Liver (tissue), 9 donors: ENCODE results near the gene LEMD3. TPM values are rescaled to one million over a fixed set of nuclear protein-coding genes. Genes with fewer than 3 reads are reported as not detected.

ENCODE experiments used
- DNase-seq: peaks from one replicate; pipeline ENCODE4 v3.0.0-alpha.2; 2017; ENCODE audit warnings: low spot score
- H3K27ac ChIP-seq, 2 donors: one replicate each; pipeline ENCODE4 v1.7.0; 2013; ENCODE audit warnings: inconsistent platforms in 2 of 2, low read length in 2 of 2, control low read depth in 1 of 2, low read depth in 1 of 2, mild to moderate bottlenecking in 1 of 2
- H3K27me3 ChIP-seq, 4 donors: one replicate each; pipeline versions ENCODE4 v1.6.1 to v1.7.0; 2013; ENCODE audit warnings: low read length in 3 of 4, inconsistent platforms in 1 of 4, mild to moderate bottlenecking in 1 of 4, moderate library complexity in 1 of 4; ENCODE audit not compliant: control insufficient read depth in 4 of 4, insufficient read depth in 4 of 4
- H3K36me3 ChIP-seq, 4 donors: one replicate each; pipeline versions ENCODE4 v1.6.1 to v1.7.0; 2013; ENCODE audit warnings: low read length in 3 of 4, mild to moderate bottlenecking in 3 of 4, low read depth in 1 of 4, moderate library complexity in 1 of 4; ENCODE audit not compliant: control insufficient read depth in 4 of 4, insufficient read depth in 3 of 4
- H3K4me1 ChIP-seq, 4 donors: one replicate each; pipeline versions ENCODE4 v1.6.1 to v1.7.0; 2013; ENCODE audit warnings: low read length in 3 of 4, mild to moderate bottlenecking in 3 of 4, moderate library complexity in 1 of 4; ENCODE audit not compliant: control insufficient read depth in 4 of 4, insufficient read depth in 4 of 4
- H3K4me3 ChIP-seq, 3 donors: one replicate each; pipeline versions ENCODE4 v1.6.1 to v1.7.0; 2013; ENCODE audit warnings: low read length in 3 of 3, control low read depth in 1 of 3, low read depth in 1 of 3, mild to moderate bottlenecking in 1 of 3
- H3K9ac ChIP-seq, 2 donors: one replicate each; pipeline ENCODE4 v1.7.0; 2013; ENCODE audit warnings: low read length in 2 of 2, mild to moderate bottlenecking in 2 of 2, moderate library complexity in 2 of 2, control low read depth in 1 of 2, low read depth in 1 of 2
- H3K9me3 ChIP-seq, 4 donors: one replicate each; pipeline versions ENCODE4 v1.6.1 to v1.7.0; 2013; ENCODE audit warnings: low read length in 3 of 4; ENCODE audit not compliant: control insufficient read depth in 4 of 4
- EGR1 ChIP-seq, 2 donors: IDR thresholded peaks; 2 replicates each; pipeline ENCODE4 v1.6.1; 2016 to 2018; ENCODE audit warnings: antibody characterized with exemption in 2 of 2, low read depth in 2 of 2
- FOXA1 ChIP-seq: IDR thresholded peaks from 2 replicates; pipeline ENCODE4 v1.6.1; 2016; ENCODE audit warnings: antibody characterized with exemption
- FOXA2 ChIP-seq: IDR thresholded peaks from 2 replicates; pipeline ENCODE4 v1.6.1; 2016; ENCODE audit warnings: antibody characterized with exemption
- GABPA ChIP-seq, 2 donors: IDR thresholded peaks in 1 of 2; conservative IDR thresholded peaks in 1 of 2; 2 replicates each; pipeline ENCODE4 v1.6.1; 2016; ENCODE audit warnings: antibody characterized with exemption in 2 of 2, mild to moderate bottlenecking in 1 of 2, moderate library complexity in 1 of 2
- HNF4A ChIP-seq, 2 donors: conservative IDR thresholded peaks; 2 replicates each; pipeline ENCODE4 v1.6.1; 2016; ENCODE audit warnings: antibody characterized with exemption in 2 of 2, mild to moderate bottlenecking in 2 of 2
- HNF4G ChIP-seq: IDR thresholded peaks from 2 replicates; pipeline ENCODE4 v1.6.1; 2016; ENCODE audit warnings: antibody characterized with exemption
- JUND ChIP-seq, 2 donors: IDR thresholded peaks; 2 replicates each; pipeline ENCODE4 v1.6.1; 2016; ENCODE audit warnings: antibody characterized with exemption in 2 of 2
- NR2F2 ChIP-seq: IDR thresholded peaks from 2 replicates; pipeline ENCODE4 v1.6.1; 2016; ENCODE audit warnings: antibody characterized with exemption
- RXRA ChIP-seq, 2 donors: IDR thresholded peaks; 2 replicates each; pipeline ENCODE4 v1.6.1; 2017 to 2018; ENCODE audit warnings: antibody characterized with exemption in 2 of 2, mild to moderate bottlenecking in 1 of 2
- SP1 ChIP-seq: IDR thresholded peaks from 2 replicates; pipeline ENCODE4 v1.6.1; 2018; ENCODE audit warnings: antibody characterized with exemption, mild to moderate bottlenecking
- YY1 ChIP-seq: IDR thresholded peaks from 2 replicates; pipeline ENCODE4 v1.6.1; 2016; ENCODE audit warnings: antibody characterized with exemption, mild to moderate bottlenecking
- WGBS: extraction: QIAGEN DNeasy Blood & Tissue Kit; methylation state at CpG from one replicate; pipeline ENCODE4 v1.1.7; 2013; 5-methylcytosine and 5-hydroxymethylcytosine counted together
- polyA plus RNA-seq, 2 donors: library from polyadenylated mRNA; stranded (reverse) in 1 of 2; unstranded in 1 of 2; fragments of 200-250 nt in 1 of 2; fragments of >200 nt in 1 of 2; fragmentation: Nextera tagmentation in 1 of 2; extraction: Ambion mirVana in 1 of 2; gene quantifications; one replicate each; pipeline versions ENCODE4 v1.2.1 to v1.2.3, GENCODE V29; 2013 to 2015
- total RNA-seq, 2 donors: library from RNA; depleted of rRNA; stranded (reverse); fragments of >200 nt; gene quantifications; one replicate each; pipeline ENCODE4 v1.2.3, GENCODE V29; 2014
- TF ChIP-seq, protein P1 (sequence below): IDR thresholded peaks from 2 replicates; pipeline ENCODE4 v1.6.1; 2016; ENCODE audit warnings: antibody characterized with exemption
- TF ChIP-seq, protein P2 (sequence below): fragments of 150-350 bp; IDR thresholded peaks from 2 replicates; pipeline ENCODE4 v1.5.1; 2017; ENCODE audit warnings: improper control_type of control experiment, low read depth, low read length; ENCODE audit not compliant: missing input control
- TF ChIP-seq, protein P3 (sequence below): IDR thresholded peaks from 2 replicates; pipeline ENCODE4 v1.6.1; 2016; ENCODE audit warnings: antibody characterized with exemption
- TF ChIP-seq, protein P4 (sequence below): IDR thresholded peaks from 2 replicates; pipeline ENCODE4 v1.6.1; 2016; ENCODE audit warnings: antibody characterized with exemption
- TF ChIP-seq, protein P5 (sequence below): IDR thresholded peaks from 2 replicates; pipeline ENCODE4 v1.6.1; 2016; ENCODE audit warnings: antibody characterized with exemption, mild to moderate bottlenecking
- donor health status: healthy.
- donor health status: healthy.
- donor health status: healthy.
- donor health status: healthy.
- donor health status: healthy.

The LEMD3 gene
- total and polyA plus RNA-seq, 4 donors = 3.5 to 19.5 (median 11.3) TPM

DNA sequence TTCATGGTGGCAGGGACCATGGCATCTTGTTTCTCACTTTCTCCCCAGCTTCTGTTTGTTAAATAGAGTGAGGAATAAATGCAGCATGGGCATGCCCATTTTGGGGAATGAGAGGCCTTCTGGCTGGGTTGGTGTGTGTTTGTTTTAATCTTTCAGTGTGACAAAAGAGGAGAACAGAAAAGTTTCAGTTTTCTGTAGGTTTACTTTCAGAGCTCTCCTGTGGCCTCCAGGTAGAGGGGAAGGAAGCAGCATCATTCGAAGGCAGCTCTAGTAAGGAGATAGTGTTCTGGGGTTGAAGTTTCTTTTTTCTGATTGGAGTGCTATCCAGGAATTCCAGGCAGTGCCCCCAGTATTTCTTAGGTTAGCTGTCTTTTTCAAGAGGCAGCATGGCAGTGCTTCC, 124.4 kb downstream of the LEMD3 start:
- no peak overlapping the region for H3K27ac ChIP-seq
- DNase-seq = no peak
- no peak overlapping the region for H3K9ac ChIP-seq
- H3K9me3 ChIP-seq = no peaks in the 10 kb centered on the region
- WGBS = 73% methylated on average over 1 of the region's 1 CpG
- H3K27me3 ChIP-seq = no peaks in the 10 kb centered on the region
- no peak for TF ChIP-seq YY1
- no peak for TF ChIP-seq HNF4A (conservative IDR thresholded peaks at IDR 0.05)
- TF ChIP-seq FOXA1 = no peak
- TF ChIP-seq, protein P1, sequence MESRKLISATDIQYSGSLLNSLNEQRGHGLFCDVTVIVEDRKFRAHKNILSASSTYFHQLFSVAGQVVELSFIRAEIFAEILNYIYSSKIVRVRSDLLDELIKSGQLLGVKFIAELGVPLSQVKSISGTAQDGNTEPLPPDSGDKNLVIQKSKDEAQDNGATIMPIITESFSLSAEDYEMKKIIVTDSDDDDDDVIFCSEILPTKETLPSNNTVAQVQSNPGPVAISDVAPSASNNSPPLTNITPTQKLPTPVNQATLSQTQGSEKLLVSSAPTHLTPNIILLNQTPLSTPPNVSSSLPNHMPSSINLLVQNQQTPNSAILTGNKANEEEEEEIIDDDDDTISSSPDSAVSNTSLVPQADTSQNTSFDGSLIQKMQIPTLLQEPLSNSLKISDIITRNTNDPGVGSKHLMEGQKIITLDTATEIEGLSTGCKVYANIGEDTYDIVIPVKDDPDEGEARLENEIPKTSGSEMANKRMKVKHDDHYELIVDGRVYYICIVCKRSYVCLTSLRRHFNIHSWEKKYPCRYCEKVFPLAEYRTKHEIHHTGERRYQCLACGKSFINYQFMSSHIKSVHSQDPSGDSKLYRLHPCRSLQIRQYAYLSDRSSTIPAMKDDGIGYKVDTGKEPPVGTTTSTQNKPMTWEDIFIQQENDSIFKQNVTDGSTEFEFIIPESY = no peak
- no peak for TF ChIP-seq RXRA (IDR thresholded peaks at IDR 0.05)
- TF ChIP-seq HNF4G = no peak
- TF ChIP-seq NR2F2 = no peak
- TF ChIP-seq JUND (IDR thresholded peaks at IDR 0.05) = no peak
- TF ChIP-seq, protein P2, sequence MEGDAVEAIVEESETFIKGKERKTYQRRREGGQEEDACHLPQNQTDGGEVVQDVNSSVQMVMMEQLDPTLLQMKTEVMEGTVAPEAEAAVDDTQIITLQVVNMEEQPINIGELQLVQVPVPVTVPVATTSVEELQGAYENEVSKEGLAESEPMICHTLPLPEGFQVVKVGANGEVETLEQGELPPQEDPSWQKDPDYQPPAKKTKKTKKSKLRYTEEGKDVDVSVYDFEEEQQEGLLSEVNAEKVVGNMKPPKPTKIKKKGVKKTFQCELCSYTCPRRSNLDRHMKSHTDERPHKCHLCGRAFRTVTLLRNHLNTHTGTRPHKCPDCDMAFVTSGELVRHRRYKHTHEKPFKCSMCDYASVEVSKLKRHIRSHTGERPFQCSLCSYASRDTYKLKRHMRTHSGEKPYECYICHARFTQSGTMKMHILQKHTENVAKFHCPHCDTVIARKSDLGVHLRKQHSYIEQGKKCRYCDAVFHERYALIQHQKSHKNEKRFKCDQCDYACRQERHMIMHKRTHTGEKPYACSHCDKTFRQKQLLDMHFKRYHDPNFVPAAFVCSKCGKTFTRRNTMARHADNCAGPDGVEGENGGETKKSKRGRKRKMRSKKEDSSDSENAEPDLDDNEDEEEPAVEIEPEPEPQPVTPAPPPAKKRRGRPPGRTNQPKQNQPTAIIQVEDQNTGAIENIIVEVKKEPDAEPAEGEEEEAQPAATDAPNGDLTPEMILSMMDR = no peak
- TF ChIP-seq, protein P3, sequence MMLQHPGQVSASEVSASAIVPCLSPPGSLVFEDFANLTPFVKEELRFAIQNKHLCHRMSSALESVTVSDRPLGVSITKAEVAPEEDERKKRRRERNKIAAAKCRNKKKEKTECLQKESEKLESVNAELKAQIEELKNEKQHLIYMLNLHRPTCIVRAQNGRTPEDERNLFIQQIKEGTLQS = no peak
- TF ChIP-seq, protein P4, sequence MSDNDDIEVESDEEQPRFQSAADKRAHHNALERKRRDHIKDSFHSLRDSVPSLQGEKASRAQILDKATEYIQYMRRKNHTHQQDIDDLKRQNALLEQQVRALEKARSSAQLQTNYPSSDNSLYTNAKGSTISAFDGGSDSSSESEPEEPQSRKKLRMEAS = no peak
- no peak overlapping the region for H3K4me3 ChIP-seq
- no peaks in the 10 kb centered on the region for H3K4me1 ChIP-seq
- H3K36me3 ChIP-seq = no peaks in the 10 kb centered on the region

DNA sequence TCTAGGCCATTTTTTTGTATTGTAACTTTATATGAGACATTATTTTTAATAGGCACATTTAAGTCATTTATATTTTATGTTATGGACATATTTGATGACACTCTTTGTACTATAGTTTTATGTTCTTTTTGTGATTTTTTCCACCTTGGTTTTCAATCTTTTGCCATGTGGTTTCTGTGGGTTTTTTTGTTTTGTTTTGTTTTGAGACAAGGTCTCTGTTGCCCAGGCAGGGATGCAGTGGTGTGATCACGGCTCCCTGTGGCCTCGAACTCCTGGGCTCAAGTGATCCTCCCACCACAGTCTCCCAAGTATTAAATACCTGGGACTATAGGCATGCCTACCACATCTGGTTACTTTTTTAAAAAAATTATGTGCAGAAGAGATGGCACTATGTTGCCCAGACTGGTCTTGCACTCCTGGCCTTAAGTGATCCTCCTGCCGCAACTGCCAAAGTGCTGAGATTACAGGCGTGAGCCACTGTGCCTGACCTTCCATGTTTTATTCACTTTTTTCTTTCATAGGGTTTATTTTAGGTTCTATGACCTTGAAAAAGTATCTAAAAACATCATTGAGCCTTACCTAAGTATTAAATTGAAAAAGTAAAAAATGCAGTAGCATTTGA, 125.4 kb downstream of the LEMD3 start:
- no peaks in the 10 kb centered on the region for H3K36me3 ChIP-seq
- H3K9ac ChIP-seq = no peak overlapping the region
- TF ChIP-seq FOXA2 (no peak), SP1 (no peak), GABPA (IDR thresholded peaks at IDR 0.05 in 1 of 2, conservative IDR thresholded peaks at IDR 0.05 in 1 of 2) (no peak), FOXA1 (no peak), HNF4G (no peak), EGR1 (IDR thresholded peaks at IDR 0.05; ENCODE audit: low read depth in 2 of 2) (no peak), RXRA (IDR thresholded peaks at IDR 0.05) (no peak), JUND (IDR thresholded peaks at IDR 0.05) (no peak)
- TF ChIP-seq, protein P5, sequence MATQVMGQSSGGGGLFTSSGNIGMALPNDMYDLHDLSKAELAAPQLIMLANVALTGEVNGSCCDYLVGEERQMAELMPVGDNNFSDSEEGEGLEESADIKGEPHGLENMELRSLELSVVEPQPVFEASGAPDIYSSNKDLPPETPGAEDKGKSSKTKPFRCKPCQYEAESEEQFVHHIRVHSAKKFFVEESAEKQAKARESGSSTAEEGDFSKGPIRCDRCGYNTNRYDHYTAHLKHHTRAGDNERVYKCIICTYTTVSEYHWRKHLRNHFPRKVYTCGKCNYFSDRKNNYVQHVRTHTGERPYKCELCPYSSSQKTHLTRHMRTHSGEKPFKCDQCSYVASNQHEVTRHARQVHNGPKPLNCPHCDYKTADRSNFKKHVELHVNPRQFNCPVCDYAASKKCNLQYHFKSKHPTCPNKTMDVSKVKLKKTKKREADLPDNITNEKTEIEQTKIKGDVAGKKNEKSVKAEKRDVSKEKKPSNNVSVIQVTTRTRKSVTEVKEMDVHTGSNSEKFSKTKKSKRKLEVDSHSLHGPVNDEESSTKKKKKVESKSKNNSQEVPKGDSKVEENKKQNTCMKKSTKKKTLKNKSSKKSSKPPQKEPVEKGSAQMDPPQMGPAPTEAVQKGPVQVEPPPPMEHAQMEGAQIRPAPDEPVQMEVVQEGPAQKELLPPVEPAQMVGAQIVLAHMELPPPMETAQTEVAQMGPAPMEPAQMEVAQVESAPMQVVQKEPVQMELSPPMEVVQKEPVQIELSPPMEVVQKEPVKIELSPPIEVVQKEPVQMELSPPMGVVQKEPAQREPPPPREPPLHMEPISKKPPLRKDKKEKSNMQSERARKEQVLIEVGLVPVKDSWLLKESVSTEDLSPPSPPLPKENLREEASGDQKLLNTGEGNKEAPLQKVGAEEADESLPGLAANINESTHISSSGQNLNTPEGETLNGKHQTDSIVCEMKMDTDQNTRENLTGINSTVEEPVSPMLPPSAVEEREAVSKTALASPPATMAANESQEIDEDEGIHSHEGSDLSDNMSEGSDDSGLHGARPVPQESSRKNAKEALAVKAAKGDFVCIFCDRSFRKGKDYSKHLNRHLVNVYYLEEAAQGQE = no peak
- TF ChIP-seq, protein P2 = no peak
- TF ChIP-seq, protein P1 = no peak
- 87% methylated on average over 4 of the region's 4 CpGs for WGBS
- no peaks in the 10 kb centered on the region for H3K27me3 ChIP-seq
- DNase-seq = no peak
- no peak overlapping the region for H3K27ac ChIP-seq
- no peaks in the 10 kb centered on the region for H3K4me1 ChIP-seq
- H3K9me3 ChIP-seq = no peaks in the 10 kb centered on the region
- no peak overlapping the region for H3K4me3 ChIP-seq
